ENCODE results near the gene S100A9. TPM values are rescaled to one million over a fixed set of nuclear protein-coding genes. Genes with fewer than 3 reads are reported as not detected.

Gene S100A9
- total and polyA plus RNA-seq, 2 experiments from 2014 or later: not detected

DNA sequence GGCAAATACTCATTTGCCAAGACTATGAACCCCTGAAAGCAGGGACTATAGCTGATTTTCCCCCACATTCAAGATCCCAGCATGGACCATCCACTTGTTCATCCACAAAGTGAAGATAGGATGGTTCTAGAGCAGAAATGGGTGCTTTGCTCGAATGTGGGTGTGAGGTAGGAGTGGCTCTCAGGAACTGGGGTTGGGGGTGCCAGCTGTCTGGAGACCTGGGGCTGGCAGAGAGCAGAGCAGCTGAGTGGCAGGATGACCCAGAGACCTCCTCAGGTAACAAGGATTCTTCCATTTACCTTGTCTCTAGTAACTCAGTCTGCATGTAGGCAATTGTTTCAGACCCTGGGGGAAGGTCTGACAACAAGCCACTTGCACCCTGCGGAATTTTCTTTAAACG is 6.0 kb downstream of the S100A9 start (continued):
- TF ChIP-seq CTCF (conservative IDR thresholded peaks at IDR 0.05; ENCODE audit: low read depth in 2 of 2) (no peak), ZNF331 (CRISPR knock-in tag; IDR thresholded peaks at IDR 0.05; ENCODE audit: low read depth) (no peak), NANOG (IDR thresholded peaks at IDR 0.05; ENCODE audit: borderline replicate concordance) (no peak), ZNF114 (CRISPR knock-in tag; IDR thresholded peaks at IDR 0.05) (no peak), STAT1 (IDR thresholded peaks at IDR 0.05; ENCODE audit: unreplicated experiment) (no peak)
- TF ChIP-seq, protein P1, sequence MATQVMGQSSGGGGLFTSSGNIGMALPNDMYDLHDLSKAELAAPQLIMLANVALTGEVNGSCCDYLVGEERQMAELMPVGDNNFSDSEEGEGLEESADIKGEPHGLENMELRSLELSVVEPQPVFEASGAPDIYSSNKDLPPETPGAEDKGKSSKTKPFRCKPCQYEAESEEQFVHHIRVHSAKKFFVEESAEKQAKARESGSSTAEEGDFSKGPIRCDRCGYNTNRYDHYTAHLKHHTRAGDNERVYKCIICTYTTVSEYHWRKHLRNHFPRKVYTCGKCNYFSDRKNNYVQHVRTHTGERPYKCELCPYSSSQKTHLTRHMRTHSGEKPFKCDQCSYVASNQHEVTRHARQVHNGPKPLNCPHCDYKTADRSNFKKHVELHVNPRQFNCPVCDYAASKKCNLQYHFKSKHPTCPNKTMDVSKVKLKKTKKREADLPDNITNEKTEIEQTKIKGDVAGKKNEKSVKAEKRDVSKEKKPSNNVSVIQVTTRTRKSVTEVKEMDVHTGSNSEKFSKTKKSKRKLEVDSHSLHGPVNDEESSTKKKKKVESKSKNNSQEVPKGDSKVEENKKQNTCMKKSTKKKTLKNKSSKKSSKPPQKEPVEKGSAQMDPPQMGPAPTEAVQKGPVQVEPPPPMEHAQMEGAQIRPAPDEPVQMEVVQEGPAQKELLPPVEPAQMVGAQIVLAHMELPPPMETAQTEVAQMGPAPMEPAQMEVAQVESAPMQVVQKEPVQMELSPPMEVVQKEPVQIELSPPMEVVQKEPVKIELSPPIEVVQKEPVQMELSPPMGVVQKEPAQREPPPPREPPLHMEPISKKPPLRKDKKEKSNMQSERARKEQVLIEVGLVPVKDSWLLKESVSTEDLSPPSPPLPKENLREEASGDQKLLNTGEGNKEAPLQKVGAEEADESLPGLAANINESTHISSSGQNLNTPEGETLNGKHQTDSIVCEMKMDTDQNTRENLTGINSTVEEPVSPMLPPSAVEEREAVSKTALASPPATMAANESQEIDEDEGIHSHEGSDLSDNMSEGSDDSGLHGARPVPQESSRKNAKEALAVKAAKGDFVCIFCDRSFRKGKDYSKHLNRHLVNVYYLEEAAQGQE (IDR thresholded peaks at IDR 0.05; ENCODE audit: unreplicated experiment): no peak

GRCh38 chr1:153364156-153364555 is 6.5 kb downstream of the S100A9 start:
- DNase-seq (ENCODE audit: low spot score) (no peak), ATAC-seq (no peak)
- Histone ChIP-seq H3K4me3 (no peak overlapping the region), H3K27me3 (ENCODE audit: insufficient read depth) (no peaks in the 10 kb centered on the region), H3K36me3 (ENCODE audit: insufficient read depth) (no peaks in the 10 kb centered on the region), H2AFZ (no peak overlapping the region), H3K27ac (ENCODE audit: low read depth) (no peak overlapping the region), H3K79me2 (replicated peaks; ENCODE audit: insufficient read depth) (no peaks in the 10 kb centered on the region), H3K4me2 (no peak overlapping the region), H4K20me1 (replicated peaks; ENCODE audit: insufficient read depth) (no peaks in the 10 kb centered on the region), H3K4me1 (ENCODE audit: insufficient read depth) (no peaks in the 10 kb centered on the region), H3K9me2 (ENCODE audit: insufficient read depth) (no peaks in the 10 kb centered on the region; the same call in 1 of the 2 replicates), H3F3A (replicated peaks; ENCODE audit: low read depth) (no peaks in the 10 kb centered on the region)
- H3K4me3 Mint-ChIP-seq: no peak overlapping the region
- H3K27me3 Mint-ChIP-seq (ENCODE audit: insufficient read depth, low read depth, poor library complexity): peaks cover 3% of the 10 kb centered on the region
- no peaks in the 10 kb centered on the region for H3K9me3 Mint-ChIP-seq
- H3K36me3 Mint-ChIP-seq (ENCODE audit: low read depth): no peaks in the 10 kb centered on the region
- H3K27ac Mint-ChIP-seq: no peak overlapping the region
- no peaks in the 10 kb centered on the region for H3K4me1 Mint-ChIP-seq
- TF ChIP-seq JUNB (IDR thresholded peaks at IDR 0.05; ENCODE audit: unreplicated experiment): no peak
- TF ChIP-seq EZH2phosphoT487 (IDR thresholded peaks at IDR 0.05; ENCODE audit: unreplicated experiment): no peak
- no peak for TF ChIP-seq EZH2 (IDR thresholded peaks at IDR 0.05; ENCODE audit: low read depth, unreplicated experiment)
- TF ChIP-seq ZNF462 (CRISPR knock-in tag; IDR thresholded peaks at IDR 0.05): no peak
- TF ChIP-seq STAT1 (IDR thresholded peaks at IDR 0.05; ENCODE audit: unreplicated experiment): no peak
- TF ChIP-seq CREB1 (CRISPR knock-in tag; IDR thresholded peaks at IDR 0.05; ENCODE audit: low read depth): no peak
